DND-41 (cell line): ENCODE results near the gene UCHL3.

Experiments used
- CTCF ChIP-seq: IDR thresholded peaks from 2 replicates; pipeline ENCODE4 v1.5.1; 2012; ENCODE audit warnings: borderline replicate concordance, low read length, moderate library complexity, mild to moderate bottlenecking; ENCODE audit not compliant: poor library complexity, severe bottlenecking; ENCODE audit errors: extremely low read depth
- EZH2 ChIP-seq: IDR thresholded peaks from 3 replicates; pipeline ENCODE4 v1.6.1; 2012; ENCODE audit warnings: borderline replicate concordance, low read depth, mild to moderate bottlenecking, moderate library complexity, low read length, inconsistent platforms; ENCODE audit not compliant: severe bottlenecking

GRCh38 chr13:75537401-75538365 lies 11.9 kb upstream of the UCHL3 start, which contains the start of gene COMMD6:
- peak; percentile 20 for TF ChIP-seq CTCF
- no peak for TF ChIP-seq EZH2
